HL-60 (cell line): ENCODE measurements around the gene PAXIP1.

ENCODE experiments used
- GABPA ChIP-seq: IDR thresholded peaks from 2 replicates; pipeline ENCODE4 v1.6.1; 2012; ENCODE audit warnings: low read depth
- POLR2AphosphoS5 ChIP-seq: IDR thresholded peaks from 2 replicates; pipeline ENCODE4 v1.6.1; 2012; ENCODE audit warnings: low read depth
- REST ChIP-seq: IDR thresholded peaks from 2 replicates; pipeline ENCODE4 v1.6.1; 2012; ENCODE audit warnings: low read depth; ENCODE audit not compliant: insufficient replicate concordance
- TF ChIP-seq, protein P1 (sequence below): IDR thresholded peaks from one replicate; pipeline ENCODE4 v1.5.1; 2011; ENCODE audit warnings: low read length, control low read depth, inconsistent platforms; ENCODE audit not compliant: insufficient read depth

GRCh38 chr7:155003092-155003375 lies at the start of gene PAXIP1:
- TF ChIP-seq, protein P1, sequence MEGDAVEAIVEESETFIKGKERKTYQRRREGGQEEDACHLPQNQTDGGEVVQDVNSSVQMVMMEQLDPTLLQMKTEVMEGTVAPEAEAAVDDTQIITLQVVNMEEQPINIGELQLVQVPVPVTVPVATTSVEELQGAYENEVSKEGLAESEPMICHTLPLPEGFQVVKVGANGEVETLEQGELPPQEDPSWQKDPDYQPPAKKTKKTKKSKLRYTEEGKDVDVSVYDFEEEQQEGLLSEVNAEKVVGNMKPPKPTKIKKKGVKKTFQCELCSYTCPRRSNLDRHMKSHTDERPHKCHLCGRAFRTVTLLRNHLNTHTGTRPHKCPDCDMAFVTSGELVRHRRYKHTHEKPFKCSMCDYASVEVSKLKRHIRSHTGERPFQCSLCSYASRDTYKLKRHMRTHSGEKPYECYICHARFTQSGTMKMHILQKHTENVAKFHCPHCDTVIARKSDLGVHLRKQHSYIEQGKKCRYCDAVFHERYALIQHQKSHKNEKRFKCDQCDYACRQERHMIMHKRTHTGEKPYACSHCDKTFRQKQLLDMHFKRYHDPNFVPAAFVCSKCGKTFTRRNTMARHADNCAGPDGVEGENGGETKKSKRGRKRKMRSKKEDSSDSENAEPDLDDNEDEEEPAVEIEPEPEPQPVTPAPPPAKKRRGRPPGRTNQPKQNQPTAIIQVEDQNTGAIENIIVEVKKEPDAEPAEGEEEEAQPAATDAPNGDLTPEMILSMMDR = no peak
- TF ChIP-seq REST (no peak), GABPA (no peak), POLR2AphosphoS5 (no peak)
